Measurements from ENCODE around the gene SHC3. TPM values are rescaled to one million over a fixed set of nuclear protein-coding genes. Genes with fewer than 3 reads are reported as not detected.

The SHC3 gene
- total and polyA plus RNA-seq, 2 of the 4 experiments (the other 2 are of a cell fraction), result 4.5 to 13.3 TPM

- Histone ChIP-seq H3K79me1 (ENCODE audit: low read depth in 1 of 2, low read length in 2 of 2) (peaks cover 1 to 3% of the 10 kb centered on the region in 2 experiments; a peak in 3 of 4 replicates), H2BK5ac (ENCODE audit: low read depth, low read length, poor library complexity, severe bottlenecking) (no peak overlapping the region), H3K4me3 (ENCODE audit: insufficient read depth, low read depth, low read length) (no peak overlapping the region), H3K23ac (ENCODE audit: low read depth, low read length) (no peak overlapping the region), H3K36me3 (ENCODE audit: control insufficient read depth, insufficient read depth, low read length) (peaks cover 21% of the 10 kb centered on the region), H4K5ac (ENCODE audit: low read depth, low read length) (no peak overlapping the region), H4K91ac (ENCODE audit: insufficient read depth, low read depth, low read length) (no peak overlapping the region), H3K4me2 (ENCODE audit: low read depth, low read length) (no peak overlapping the region), H2BK20ac (ENCODE audit: low read depth, low read length) (no peak overlapping the region), H2AK5ac (ENCODE audit: low read depth, low read length) (no peak overlapping the region), H2AFZ (replicated peaks; ENCODE audit: low read length, poor library complexity) (no peak overlapping the region), H3K9me1 (ENCODE audit: insufficient read depth, low read length) (peaks cover 3% of the 10 kb centered on the region), H3K4me1 (ENCODE audit: control insufficient read depth, insufficient read depth, low read length) (peaks cover 3% of the 10 kb centered on the region; the same call in 1 of the 2 replicates), H2BK15ac (ENCODE audit: low read depth, low read length) (no peak overlapping the region), H3K9ac (ENCODE audit: low read depth, low read length) (no peak overlapping the region), H3K14ac (replicated peaks; ENCODE audit: low read depth, low read length) (no peak overlapping the region), H3K4ac (ENCODE audit: low read depth, low read length) (no peak overlapping the region), H3K27me3 (ENCODE audit: control insufficient read depth, insufficient read depth, low read length) (no peaks in the 10 kb centered on the region), H4K8ac (ENCODE audit: low read depth in 2 of 2, low read length in 2 of 2) (no peak overlapping the region), H4K20me1 (ENCODE audit: insufficient read depth, low read length) (no peaks in the 10 kb centered on the region), H3K9me3 (ENCODE audit: control insufficient read depth, insufficient read depth, low read length) (no peaks in the 10 kb centered on the region), H3K18ac (ENCODE audit: low read depth, low read length) (no peak overlapping the region), H3K56ac (ENCODE audit: extremely low read depth, insufficient read depth, low read length) (no peak overlapping the region), H3K27ac (ENCODE audit: insufficient read depth, low read length) (no peak overlapping the region), H2BK120ac (ENCODE audit: low read depth, low read length) (no peak overlapping the region), H2AK9ac (replicated peaks; ENCODE audit: low read depth, low read length, poor library complexity) (no peak overlapping the region)
- DNase-seq (no peak), ATAC-seq (ENCODE audit: low read depth) (no peak)
- no CpG with 5 or more reads among the region's 3 CpGs for WGBS, 2 experiments (ENCODE audit: extremely low coverage in 2 of 2, insufficient read length in 1 of 2)
- intact Hi-C loops (cut with micrococcal nuclease), result no loop called here
- in situ Hi-C loops (cut with MboI; ENCODE audit: low sequenced_read_pairs), result no loop called here
- BruUV-seq (replicated peaks), result no TSS peak
- ChIA-PET POLR2A (ENCODE audit: unreplicated experiment) (no interaction called here), CTCF (no interaction called here)
- dilution Hi-C loops (cut with HindIII; ENCODE audit: low sequenced_read_pairs, unreplicated experiment), result no loop called here
- TF ChIP-seq RAD21 (IDR thresholded peaks at IDR 0.05; ENCODE audit: low read length) (no peak), MAZ (IDR thresholded peaks at IDR 0.05; ENCODE audit: borderline replicate concordance, low read depth, low read length) (no peak), BHLHE40 (IDR thresholded peaks at IDR 0.05; ENCODE audit: low read depth, low read length) (no peak), NFE2L2 (IDR thresholded peaks at IDR 0.05; ENCODE audit: low read depth, low read length) (no peak), FOS (IDR thresholded peaks at IDR 0.05; ENCODE audit: low read depth, low read length) (no peak), RCOR1 (IDR thresholded peaks at IDR 0.05; ENCODE audit: insufficient replicate concordance, low read length) (no peak), POLR2A (IDR thresholded peaks at IDR 0.05; ENCODE audit: low read depth, low read length) (no peak), CHD1 (IDR thresholded peaks at IDR 0.05; ENCODE audit: low read depth, low read length) (no peak), SMC3 (IDR thresholded peaks at IDR 0.05; ENCODE audit: low read depth, low read length) (no peak), CTCF (conservative IDR thresholded peaks at IDR 0.05; ENCODE audit: low read depth, low read length) (no peak), MAFK (IDR thresholded peaks at IDR 0.05; ENCODE audit: low read depth, low read length) (no peak), CEBPB (IDR thresholded peaks at IDR 0.05; ENCODE audit: low read depth, low read length) (no peak), ELK1 (IDR thresholded peaks at IDR 0.05; ENCODE audit: borderline replicate concordance, low read depth, low read length) (no peak), MXI1 (IDR thresholded peaks at IDR 0.05; ENCODE audit: borderline replicate concordance, low read depth, low read length) (no peak), USF2 (IDR thresholded peaks at IDR 0.05; ENCODE audit: low read depth, low read length) (no peak)
Measured at GRCh38 chr9:89073397-89073796, 105.2 kb downstream of the SHC3 start.
